HepG2 (cell line): ENCODE results near the gene TRIM54. TPM values are rescaled to one million over a fixed set of nuclear protein-coding genes. Genes with fewer than 3 reads are reported as not detected.

Source experiments
- BHLHE40 ChIP-seq: IDR thresholded peaks from 2 replicates; pipeline ENCODE4 v1.6.1; 2011; ENCODE audit warnings: low read length, improper control_type of control experiment
- DMTF1 ChIP-seq: sonication (generic); formaldehyde crosslinking; IDR thresholded peaks from 2 replicates; pipeline ENCODE4 v1.4.0; 2020; ENCODE audit warnings: mild to moderate bottlenecking, missing genetic modification reagents
- PRDM15 ChIP-seq: sonication (generic); formaldehyde crosslinking; IDR thresholded peaks from 2 replicates; pipeline ENCODE4 v1.4.0; 2020; ENCODE audit warnings: missing genetic modification reagents
- ZMYM3 ChIP-seq: sonication (generic); formaldehyde crosslinking; IDR thresholded peaks from 2 replicates; pipeline ENCODE4 v1.5.1; 2020; ENCODE audit warnings: mild to moderate bottlenecking, missing genetic modification reagents
- ZNF547 ChIP-seq: sonication (generic); formaldehyde crosslinking; IDR thresholded peaks from 2 replicates; pipeline ENCODE4 v1.5.1; 2020; ENCODE audit warnings: mild to moderate bottlenecking, missing genetic modification reagents
- polyA plus RNA-seq, 8 experiments: library from polyadenylated mRNA; depleted of rRNA in 3 of 8; stranded (reverse) in 7 of 8; unstranded in 1 of 8; fragments of >200 nt; fragmentation: Illumina TruSeq in 4 of 8; extraction: Trizol in 4 of 8; gene quantifications; 2 replicates each; pipeline versions ENCODE4 v1.2.1 to v1.2.3, GENCODE V29; 2011 to 2016; ENCODE audit warnings: low read depth in 4 of 8, missing spikeins in 1 of 8, mixed read lengths in 1 of 8; ENCODE audit not compliant: insufficient read depth in 1 of 8
- total RNA-seq, 5 experiments: library from RNA; depleted of rRNA; stranded (reverse); fragments of >200 nt; fragmentation: Illumina TruSeq; extraction: Trizol; gene quantifications; 2 replicates each; pipeline ENCODE4 v1.2.3, GENCODE V29; 2016; ENCODE audit warnings: low read depth in 1 of 5

The TRIM54 gene
- total and polyA plus RNA-seq, 2 of the 13 experiments (the other 11 are each of a cell fraction or from before 2014, with no cell fraction given) = 0.07 to 0.13 TPM

- TF ChIP-seq PRDM15 (CRISPR knock-in tag) (peak; percentile 91), ZMYM3 (CRISPR knock-in tag) (peak; percentile 33), DMTF1 (CRISPR knock-in tag) (0 out of 2 replicates have a peak, but pooled peaks have one; percentile 51), BHLHE40 (peak; percentile 36), ZNF547 (peak; percentile 50; the same call in 1 of the 2 replicates)
- TF ChIP-seq, all 625 proteins: peak for 407
Measured at GRCh38 chr2:27356382-27357181, 74.4 kb downstream of the TRIM54 start, which contains the start of gene GTF3C2 (continued).

Other genes starting within 250 kb of the TRIM54 start
- 28.0 and 58.3 TPM in 2 replicates for gene TMEM214, start 249.5 kb upstream of the TRIM54 start, total RNA-seq (2016; rRNA removed; fragmentation: Illumina TruSeq; extraction: Trizol)
- gene TMEM214, start 249.5 kb upstream of the TRIM54 start, polyA plus RNA-seq (2011; rRNA removed) = 132 and 137 TPM in 2 replicates
- 48.6 and 55.9 TPM in 2 replicates for gene AGBL5, start 230.8 kb upstream of the TRIM54 start, total RNA-seq (2016; rRNA removed; fragmentation: Illumina TruSeq; extraction: Trizol)
- 63.6 and 73.3 TPM in 2 replicates for gene AGBL5, start 230.8 kb upstream of the TRIM54 start, polyA plus RNA-seq (2011; rRNA removed)
- 498 and 508 TPM in 2 replicates for gene OST4, start 210.8 kb upstream of the TRIM54 start, total RNA-seq (2016; rRNA removed; fragmentation: Illumina TruSeq; extraction: Trizol)
- gene OST4, start 210.8 kb upstream of the TRIM54 start, polyA plus RNA-seq (2011; rRNA removed) = 491 and 584 TPM in 2 replicates
- 4.0 and 9.7 TPM in 2 replicates for gene EMILIN1, start 203.8 kb upstream of the TRIM54 start, total RNA-seq (2016; rRNA removed; fragmentation: Illumina TruSeq; extraction: Trizol)
- 8.1 and 13.1 TPM in 2 replicates for gene EMILIN1, start 203.8 kb upstream of the TRIM54 start, polyA plus RNA-seq (2011; rRNA removed)
- 29.9 and 40.9 TPM in 2 replicates for gene KHK, start 195.7 kb upstream of the TRIM54 start, total RNA-seq (2016; rRNA removed; fragmentation: Illumina TruSeq; extraction: Trizol)
- 99.2 and 139 TPM in 2 replicates for gene KHK, start 195.7 kb upstream of the TRIM54 start, polyA plus RNA-seq (2011; rRNA removed)
- gene CGREF1, start 163.3 kb upstream of the TRIM54 start, total RNA-seq (2016; rRNA removed; fragmentation: Illumina TruSeq; extraction: Trizol) = 7.0 and 13.9 TPM in 2 replicates
- 23.4 and 30.8 TPM in 2 replicates for gene CGREF1, start 163.3 kb upstream of the TRIM54 start, polyA plus RNA-seq (2011; rRNA removed)
- 0.04 TPM in 1 of 2 replicates, not detected in the other for gene ABHD1, start 158.6 kb upstream of the TRIM54 start, total RNA-seq (2016; rRNA removed; fragmentation: Illumina TruSeq; extraction: Trizol)
- 0.81 and 0.85 TPM in 2 replicates for gene ABHD1, start 158.6 kb upstream of the TRIM54 start, polyA plus RNA-seq (2011; rRNA removed)
- 112 and 119 TPM in 2 replicates for gene PREB, start 147.8 kb upstream of the TRIM54 start, total RNA-seq (2016; rRNA removed; fragmentation: Illumina TruSeq; extraction: Trizol)
- gene PREB, start 147.8 kb upstream of the TRIM54 start, polyA plus RNA-seq (2011; rRNA removed) = 192 and 208 TPM in 2 replicates
- gene PRR30, start 143.0 kb upstream of the TRIM54 start, total RNA-seq (2016; rRNA removed; fragmentation: Illumina TruSeq; extraction: Trizol) = not detected in 2 replicates
- gene PRR30, start 143.0 kb upstream of the TRIM54 start, polyA plus RNA-seq (2011; rRNA removed) = not detected in 2 replicates
- 0.02 and 0.04 TPM in 2 replicates for gene TCF23, start 133.4 kb upstream of the TRIM54 start, total RNA-seq (2016; rRNA removed; fragmentation: Illumina TruSeq; extraction: Trizol)
- gene TCF23, start 133.4 kb upstream of the TRIM54 start, polyA plus RNA-seq (2011; rRNA removed) = 1.4 TPM in 2 replicates
- gene ATRAID, start 70.4 kb upstream of the TRIM54 start, total RNA-seq (2016; rRNA removed; fragmentation: Illumina TruSeq; extraction: Trizol) = 130 and 207 TPM in 2 replicates
- gene ATRAID, start 70.4 kb upstream of the TRIM54 start, polyA plus RNA-seq (2011; rRNA removed) = 280 and 382 TPM in 2 replicates
- gene SLC5A6, start 70.2 kb upstream of the TRIM54 start, total RNA-seq (2016; rRNA removed; fragmentation: Illumina TruSeq; extraction: Trizol) = 73.9 and 135 TPM in 2 replicates
- 417 and 462 TPM in 2 replicates for gene SLC5A6, start 70.2 kb upstream of the TRIM54 start, polyA plus RNA-seq (2011; rRNA removed)
- 21.5 and 21.7 TPM in 2 replicates for gene CAD, start 65.1 kb upstream of the TRIM54 start, total RNA-seq (2016; rRNA removed; fragmentation: Illumina TruSeq; extraction: Trizol)
- gene CAD, start 65.1 kb upstream of the TRIM54 start, polyA plus RNA-seq (2011; rRNA removed) = 37.0 and 43.1 TPM in 2 replicates
- 0.38 TPM in 1 of 2 replicates, not detected in the other for gene SLC30A3, start 19.4 kb upstream of the TRIM54 start, total RNA-seq (2016; rRNA removed; fragmentation: Illumina TruSeq; extraction: Trizol)
- gene SLC30A3, start 19.4 kb upstream of the TRIM54 start, polyA plus RNA-seq (2011; rRNA removed) = 0.79 and 1.0 TPM in 2 replicates
- not detected in 2 replicates for gene DNAJC5G, start 7.0 kb upstream of the TRIM54 start, total RNA-seq (2016; rRNA removed; fragmentation: Illumina TruSeq; extraction: Trizol)
- 0.05 and 0.07 TPM in 2 replicates for gene DNAJC5G, start 7.0 kb upstream of the TRIM54 start, polyA plus RNA-seq (2011; rRNA removed)
- gene UCN, start 26.0 kb downstream of the TRIM54 start, total RNA-seq (2016; rRNA removed; fragmentation: Illumina TruSeq; extraction: Trizol) = 0.36 and 1.2 TPM in 2 replicates
- 2.3 and 2.6 TPM in 2 replicates for gene UCN, start 26.0 kb downstream of the TRIM54 start, polyA plus RNA-seq (2011; rRNA removed)
- 37.0 and 48.9 TPM in 2 replicates for gene MPV17, start 40.7 kb downstream of the TRIM54 start, total RNA-seq (2016; rRNA removed; fragmentation: Illumina TruSeq; extraction: Trizol)
- gene MPV17, start 40.7 kb downstream of the TRIM54 start, polyA plus RNA-seq (2011; rRNA removed) = 119 and 129 TPM in 2 replicates
- 77.5 and 80.0 TPM in 2 replicates for gene GTF3C2, start 74.3 kb downstream of the TRIM54 start, total RNA-seq (2016; rRNA removed; fragmentation: Illumina TruSeq; extraction: Trizol)
- 110 and 130 TPM in 2 replicates for gene GTF3C2, start 74.3 kb downstream of the TRIM54 start, polyA plus RNA-seq (2011; rRNA removed)
- gene EIF2B4, start 87.9 kb downstream of the TRIM54 start, total RNA-seq (2016; rRNA removed; fragmentation: Illumina TruSeq; extraction: Trizol) = 91.5 and 105 TPM in 2 replicates
- 96.4 and 99.2 TPM in 2 replicates for gene EIF2B4, start 87.9 kb downstream of the TRIM54 start, polyA plus RNA-seq (2011; rRNA removed)
- gene SNX17, start 88.2 kb downstream of the TRIM54 start, total RNA-seq (2016; rRNA removed; fragmentation: Illumina TruSeq; extraction: Trizol) = 94.9 and 109 TPM in 2 replicates
- 75.0 and 88.4 TPM in 2 replicates for gene SNX17, start 88.2 kb downstream of the TRIM54 start, polyA plus RNA-seq (2011; rRNA removed)
- gene ZNF513, start 98.3 kb downstream of the TRIM54 start, total RNA-seq (2016; rRNA removed; fragmentation: Illumina TruSeq; extraction: Trizol) = 2.4 and 4.9 TPM in 2 replicates
- 6.3 and 10.9 TPM in 2 replicates for gene ZNF513, start 98.3 kb downstream of the TRIM54 start, polyA plus RNA-seq (2011; rRNA removed)
- gene PPM1G, start 127.2 kb downstream of the TRIM54 start, total RNA-seq (2016; rRNA removed; fragmentation: Illumina TruSeq; extraction: Trizol) = 211 and 213 TPM in 2 replicates
- 52.3 and 58.2 TPM in 2 replicates for gene PPM1G, start 127.2 kb downstream of the TRIM54 start, polyA plus RNA-seq (2011; rRNA removed)
- gene NRBP1, start 146.2 kb downstream of the TRIM54 start, total RNA-seq (2016; rRNA removed; fragmentation: Illumina TruSeq; extraction: Trizol) = 165 and 222 TPM in 2 replicates
- 227 and 240 TPM in 2 replicates for gene NRBP1, start 146.2 kb downstream of the TRIM54 start, polyA plus RNA-seq (2011; rRNA removed)
- gene KRTCAP3, start 160.0 kb downstream of the TRIM54 start, total RNA-seq (2016; rRNA removed; fragmentation: Illumina TruSeq; extraction: Trizol) = 2.1 TPM in 1 of 2 replicates, not detected in the other
- 4.5 and 5.6 TPM in 2 replicates for gene KRTCAP3, start 160.0 kb downstream of the TRIM54 start, polyA plus RNA-seq (2011; rRNA removed)
- gene IFT172, start 207.3 kb downstream of the TRIM54 start, total RNA-seq (2016; rRNA removed; fragmentation: Illumina TruSeq; extraction: Trizol) = 17.0 and 21.6 TPM in 2 replicates
- 30.7 and 35.7 TPM in 2 replicates for gene IFT172, start 207.3 kb downstream of the TRIM54 start, polyA plus RNA-seq (2011; rRNA removed)
- 7.4 and 9.0 TPM in 2 replicates for gene FNDC4, start 212.8 kb downstream of the TRIM54 start, total RNA-seq (2016; rRNA removed; fragmentation: Illumina TruSeq; extraction: Trizol)
- 17.4 and 26.3 TPM in 2 replicates for gene FNDC4, start 212.8 kb downstream of the TRIM54 start, polyA plus RNA-seq (2011; rRNA removed)
- 6.9 and 15.2 TPM in 2 replicates for gene GCKR, start 214.4 kb downstream of the TRIM54 start, total RNA-seq (2016; rRNA removed; fragmentation: Illumina TruSeq; extraction: Trizol)
- 48.3 and 74.5 TPM in 2 replicates for gene GCKR, start 214.4 kb downstream of the TRIM54 start, polyA plus RNA-seq (2011; rRNA removed)